B cell (primary cell): Measurements from ENCODE around the gene ITLN2. TPM values are rescaled to one million over a fixed set of nuclear protein-coding genes. Genes with fewer than 3 reads are reported as not detected.

Experiments
- ATAC-seq: fragments of 200-7000 bp; cut with Tn5 transposase; one replicate; pipeline ENCODE4 v1.10.0; 2021; ENCODE audit warnings: low read depth, mild to moderate bottlenecking, moderate number of reproducible peaks, moderate library complexity
- CTCF ChIA-PET: fragments of 350-600 bp; sonication (Branson Sonifier 250); formaldehyde crosslinking; loops from one replicate; lab custom pipeline; 2021; ENCODE audit warnings: antibody characterized with exemption, inconsistent platforms; lab: Charles Lee
- POLR2A ChIA-PET: fragments of 350-600 bp; sonication (Branson Sonifier 250); formaldehyde crosslinking; loops from one replicate; lab custom pipeline; 2021; ENCODE audit warnings: antibody characterized with exemption; lab: Charles Lee
- DNase-seq: peaks from one replicate; pipeline ENCODE4 v3.0.0; 2013
- H2AFZ ChIP-seq: 2 replicates; pipeline ENCODE4 v1.6.1; 2012; ENCODE audit warnings: mild to moderate bottlenecking, low read depth, low read length; ENCODE audit not compliant: insufficient read depth, poor library complexity, severe bottlenecking
- H3K27ac ChIP-seq, 2 donors: 1 replicate in 1 of 2; 2 replicates in 1 of 2; pipeline ENCODE4 v1.5.1; 2012 to 2013; ENCODE audit warnings: low read length in 2 of 2, mild to moderate bottlenecking in 2 of 2, moderate library complexity in 1 of 2
- H3K27me3 ChIP-seq, 4 experiments: fragments of 200-600 bp in 1 of 4; sonication (generic) in 1 of 4; replicated peaks in 1 of 4; 1 replicate in 2 of 4; 2 replicates in 2 of 4; pipeline versions ENCODE4 v1.6.1 to v1.7.0; 2013 to 2016; ENCODE audit warnings: low read length in 3 of 4, mild to moderate bottlenecking in 2 of 4, mixed read lengths in 1 of 4, moderate library complexity in 1 of 4; ENCODE audit not compliant: insufficient read depth in 4 of 4, control insufficient read depth in 3 of 4; ENCODE audit errors: control extremely low read depth in 1 of 4
- H3K36me3 ChIP-seq, 2 experiments: replicated peaks in 1 of 2; 1 replicate in 1 of 2; 2 replicates in 1 of 2; pipeline versions ENCODE4 v1.6.1 to v1.7.1; 2013; ENCODE audit warnings: low read length in 1 of 2; ENCODE audit not compliant: insufficient read depth in 2 of 2, control insufficient read depth in 1 of 2; ENCODE audit errors: control extremely low read depth in 1 of 2, extremely low read depth in 1 of 2
- H3K4me1 ChIP-seq, 2 donors: fragments of 200-600 bp in 1 of 2; sonication (generic) in 1 of 2; 1 replicate in 1 of 2; 2 replicates in 1 of 2; pipeline versions ENCODE4 v1.5.1 to v1.6.1; 2013 to 2017; ENCODE audit warnings: low read length in 2 of 2; ENCODE audit not compliant: control insufficient read depth in 2 of 2, insufficient read depth in 2 of 2
- H3K4me2 ChIP-seq: replicated peaks from 2 replicates; pipeline ENCODE3; 2012; ENCODE audit warnings: mild to moderate bottlenecking, low read depth, low read length; ENCODE audit not compliant: poor library complexity, severe bottlenecking
- H3K4me3 ChIP-seq, 5 experiments: fragments of 200-600 bp in 1 of 5; sonication (generic) in 1 of 5; 1 replicate in 3 of 5; 2 replicates in 2 of 5; pipeline versions ENCODE4 v1.5.1 to v1.7.0; 2011 to 2016; ENCODE audit warnings: low read length in 4 of 5, mild to moderate bottlenecking in 4 of 5, low read depth in 2 of 5, control low read depth in 1 of 5, moderate library complexity in 1 of 5; ENCODE audit not compliant: insufficient read depth in 1 of 5; ENCODE audit errors: control extremely low read depth in 1 of 5, extremely low read depth in 1 of 5
- H3K79me2 ChIP-seq: fragments of 200-600 bp; sonication (generic); one replicate; pipeline ENCODE4 v1.6.0; 2016; ENCODE audit warnings: low read length; ENCODE audit not compliant: control insufficient read depth, insufficient read depth
- H3K9ac ChIP-seq: fragments of 200-600 bp; sonication (generic); 2 replicates; pipeline ENCODE4 v1.6.1; 2017; ENCODE audit warnings: mild to moderate bottlenecking, low read length, moderate library complexity
- H3K9me3 ChIP-seq, 3 donors: one replicate each; pipeline versions ENCODE4 v1.6.1 to v1.7.1; 2013; ENCODE audit warnings: low read length in 2 of 3; ENCODE audit not compliant: control insufficient read depth in 2 of 3, insufficient read depth in 1 of 3; ENCODE audit errors: control extremely low read depth in 1 of 3
- H4K20me1 ChIP-seq: 2 replicates; pipeline ENCODE4 v1.6.0; 2012; ENCODE audit warnings: mild to moderate bottlenecking, low read length; ENCODE audit not compliant: insufficient read depth, control insufficient read depth, poor library complexity, severe bottlenecking
- H3K27ac Mint-ChIP-seq: one replicate; pipeline ENCODE4 v1.8.0; 2021; ENCODE audit warnings: mixed read lengths
- H3K27me3 Mint-ChIP-seq: one replicate; pipeline ENCODE4 v1.8.0; 2021; ENCODE audit warnings: mixed read lengths
- H3K4me1 Mint-ChIP-seq: one replicate; pipeline ENCODE4 v1.8.0; 2021; ENCODE audit warnings: mixed read lengths
- H3K4me3 Mint-ChIP-seq: one replicate; pipeline ENCODE4 v1.8.0; 2021; ENCODE audit warnings: mixed read lengths
- H3K9me3 Mint-ChIP-seq: one replicate; pipeline ENCODE4 v1.8.0; 2022; ENCODE audit warnings: mixed read lengths; ENCODE audit not compliant: insufficient read depth
- CTCF ChIP-seq: fragments of 200-600 bp; IDR thresholded peaks from one replicate; pipeline ENCODE4 v1.8.0; 2022; ENCODE audit warnings: antibody characterized with exemption, mild to moderate bottlenecking
- EZH2 ChIP-seq: IDR thresholded peaks from 2 replicates; pipeline ENCODE4 v1.6.1; 2012; ENCODE audit warnings: borderline replicate concordance, low read depth, mild to moderate bottlenecking, moderate library complexity, low read length; ENCODE audit not compliant: insufficient read depth, poor library complexity, severe bottlenecking
- WGBS: methylation state at CpG from one replicate; pipeline ENCODE4 v1.1.5; 2013; ENCODE audit warnings: missing lambda C conversion rate; ENCODE audit not compliant: insufficient coverage; 5-methylcytosine and 5-hydroxymethylcytosine counted together
- intact Hi-C: fragments of 100-400 bp; cut with micrococcal nuclease; formaldehyde crosslinking; loops from one replicate; pipeline ENCODE4 v1.10.0; 2022
- polyA plus RNA-seq: library from polyadenylated mRNA; depleted of rRNA; stranded (reverse); fragments of >200 nt; gene quantifications from 2 replicates; pipeline ENCODE4 v1.2.3, GENCODE V29; 2012
- total RNA-seq, 2 donors: library from RNA; stranded (reverse); fragments of 120-200 nt in 1 of 2; gene quantifications; 1 replicate in 1 of 2; 2 replicates in 1 of 2; pipeline versions ENCODE4 v1.2.3 to v1.2.4, GENCODE V29; 2013 to 2022

Gene ITLN2
- total and polyA plus RNA-seq, 2 donors (not counting 1 experiment from before 2014, with no cell fraction given), result not detected

GRCh38 chr1:160951443-160952128 is 3.0 kb downstream of the ITLN2 start:
- Histone ChIP-seq H3K4me3 (no peak overlapping the region), H3K9ac (no peak overlapping the region), H3K9me3 (no peaks in the 10 kb centered on the region), H4K20me1 (no peaks in the 10 kb centered on the region), H3K27me3 (no peaks in the 10 kb centered on the region), H3K79me2 (no peaks in the 10 kb centered on the region), H2AFZ (no peak overlapping the region), H3K4me1 (peaks cover 0 to 4% of the 10 kb centered on the region in 2 donors), H3K36me3 (no peaks in the 10 kb centered on the region), H3K4me2 (no peak overlapping the region), H3K27ac (no peak overlapping the region)
- peaks cover 9% of the 10 kb centered on the region for H3K4me1 Mint-ChIP-seq
- no peak overlapping the region for H3K27ac Mint-ChIP-seq
- no peaks in the 10 kb centered on the region for H3K27me3 Mint-ChIP-seq
- ChIA-PET POLR2A (no interaction called here), CTCF (interaction anchor here (0.7 to 10.0 kb wide), 52 partner anchors 9 to 411 kb away, joined by 3 to 279 read pairs (median 4); partner anchors contain the start of genes CD48, LY9 and SLAMF7)
- peak; percentile 81 for ATAC-seq
- no peaks in the 10 kb centered on the region for H3K9me3 Mint-ChIP-seq
- peak; percentile 81 for DNase-seq
- no peak overlapping the region for H3K4me3 Mint-ChIP-seq
- intact Hi-C loops, result loop anchor here (1.0 to 5.0 kb wide), 4 partner anchors 116 to 270 kb away; no protein-coding TSS in a partner anchor
- WGBS, result 51% methylated on average over 5 of the region's 8 CpGs
- TF ChIP-seq CTCF (peak; percentile 85), EZH2 (no peak)

GRCh38 chr1:160950657-160951056 is 4.0 kb downstream of the ITLN2 start:
- POLR2A ChIA-PET, result no interaction called here
- no peaks in the 10 kb centered on the region for H3K27me3 Mint-ChIP-seq
- intact Hi-C loops, result loop anchor here (1.0 to 5.0 kb wide), 4 partner anchors 115 to 269 kb away; no protein-coding TSS in a partner anchor
- Histone ChIP-seq H3K79me2 (no peaks in the 10 kb centered on the region), H3K4me3 (no peak overlapping the region), H3K9ac (no peak overlapping the region), H3K4me1 (peaks cover 0 to 4% of the 10 kb centered on the region in 2 donors), H4K20me1 (no peaks in the 10 kb centered on the region), H3K36me3 (no peaks in the 10 kb centered on the region), H2AFZ (no peak overlapping the region), H3K27me3 (no peaks in the 10 kb centered on the region), H3K9me3 (no peaks in the 10 kb centered on the region), H3K27ac (no peak overlapping the region), H3K4me2 (no peak overlapping the region)
- 90% methylated on average over 2 of the region's 3 CpGs for WGBS
- no peak for ATAC-seq
- H3K4me1 Mint-ChIP-seq, result peaks cover 9% of the 10 kb centered on the region
- CTCF ChIA-PET, result interaction anchor here (0.6 to 10.0 kb wide), 29 partner anchors 9 to 620 kb away, joined by 3 to 279 read pairs (median 9); partner anchors contain the start of genes LY9 and SLAMF7
- TF ChIP-seq CTCF, result no peak
- TF ChIP-seq EZH2, result no peak
- H3K27ac Mint-ChIP-seq, result no peak overlapping the region
- no peaks in the 10 kb centered on the region for H3K9me3 Mint-ChIP-seq
- no peak for DNase-seq
- H3K4me3 Mint-ChIP-seq, result no peak overlapping the region
